NCI-H146 (cell line): Measurements from ENCODE around the gene OVOL1.

Experiments used
- DNase-seq: peaks from one replicate; lab custom pipeline; 2025; lab: John Stamatoyannopoulos, UW

Gene OVOL1

DNA sequence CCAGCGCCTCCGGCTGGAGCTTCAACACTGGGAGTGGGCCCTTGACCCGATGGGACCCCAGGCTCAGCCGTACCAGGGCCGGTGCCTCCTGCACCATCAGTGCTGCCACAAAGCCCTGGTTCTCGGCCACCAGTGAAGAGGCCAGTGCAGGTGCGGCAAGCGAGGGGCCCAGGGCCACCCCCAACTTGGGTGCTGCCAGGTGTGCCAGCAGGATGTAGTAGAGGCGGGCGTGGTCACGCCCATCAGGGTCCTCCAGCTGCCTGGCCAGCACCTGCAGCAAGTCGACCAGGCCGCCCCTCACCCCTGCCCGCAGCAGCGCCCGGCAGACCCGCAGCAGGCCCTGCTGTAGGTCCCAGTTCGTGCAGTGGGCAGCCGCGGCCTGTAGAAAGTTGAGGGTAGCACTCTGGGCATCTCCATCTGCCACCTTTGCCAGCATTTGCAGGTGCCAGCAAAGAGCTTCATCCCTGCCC is 8.4 kb upstream of the OVOL1 start:
- DNase-seq = no peak

DNA sequence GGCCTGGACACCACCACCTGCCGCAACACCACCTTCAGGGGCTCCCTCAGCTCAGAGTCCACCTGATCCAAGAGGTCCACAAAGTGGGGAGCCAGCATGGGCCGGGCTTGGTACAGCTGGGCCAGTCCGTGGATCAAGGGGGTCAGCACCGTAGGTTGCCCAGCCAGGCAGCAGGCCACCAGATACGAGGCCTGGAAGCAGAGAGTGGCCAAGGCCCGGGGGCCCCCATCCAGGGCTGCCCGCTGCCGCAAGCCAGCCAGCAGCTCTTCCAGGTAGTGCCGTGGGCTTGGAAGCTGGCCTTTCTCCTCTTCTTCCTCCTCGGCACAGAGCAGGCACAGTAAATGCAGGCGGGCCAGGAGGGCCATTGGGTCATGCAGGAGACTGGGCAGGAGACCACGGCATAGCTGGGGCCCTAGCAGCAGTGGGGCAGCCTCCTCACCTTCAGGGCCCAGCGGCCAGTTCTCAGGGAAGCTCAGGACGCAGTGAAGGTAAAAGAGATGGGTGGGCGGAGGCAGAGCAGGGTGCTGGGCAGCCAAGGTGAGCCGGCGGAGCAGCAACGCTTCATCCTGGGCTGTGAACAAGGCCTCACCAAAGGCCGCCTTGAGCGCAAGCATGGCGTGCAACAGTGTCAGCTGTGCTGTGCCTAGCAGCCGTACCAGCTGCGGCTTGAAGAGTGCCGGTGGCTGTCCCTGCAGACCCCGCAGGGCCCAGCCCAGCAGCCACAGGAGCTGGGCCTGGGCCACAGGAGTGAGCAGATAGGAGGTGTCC is 7.8 kb upstream of the OVOL1 start:
- no peak for DNase-seq

DNA sequence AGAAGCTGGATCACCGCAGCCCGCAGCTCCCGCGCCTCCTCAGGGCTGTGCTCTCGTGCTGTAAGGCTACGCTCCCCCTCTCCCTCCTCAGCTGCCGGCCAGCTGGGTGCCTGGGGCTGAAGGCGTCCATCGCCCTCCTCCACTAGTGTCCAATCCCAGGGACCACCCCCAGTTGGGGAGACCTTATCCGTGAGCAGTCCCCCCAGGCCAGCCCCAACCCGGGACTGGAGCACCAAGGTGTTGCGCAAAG is 7.3 kb upstream of the OVOL1 start:
- no peak for DNase-seq

- peak; percentile 40 for DNase-seq
These were observed 6.7 kb upstream of the OVOL1 start for GRCh38 chr11:65779919-65780769.

- DNase-seq = peak; percentile 60
These were observed 6.1 kb upstream of the OVOL1 start, which contains the start of gene AP5B1 for GRCh38 chr11:65780770-65781151. Gene AP5B1, minus strand, starts transcription at chr11:65780976. Its CDS starts 385 bp downstream, at chr11:65780591.

- no peak for DNase-seq
These were observed 5.5 kb upstream of the OVOL1 start for GRCh38 chr11:65781152-65781961.

GRCh38 chr11:65781962-65782815 is 4.7 kb upstream of the OVOL1 start:
- no peak for DNase-seq

- no peak for DNase-seq
These were observed 4.0 kb upstream of the OVOL1 start for GRCh38 chr11:65782816-65783228.

GRCh38 chr11:65785319-65786007 is 1.4 kb upstream of the OVOL1 start:
- no peak for DNase-seq

DNA sequence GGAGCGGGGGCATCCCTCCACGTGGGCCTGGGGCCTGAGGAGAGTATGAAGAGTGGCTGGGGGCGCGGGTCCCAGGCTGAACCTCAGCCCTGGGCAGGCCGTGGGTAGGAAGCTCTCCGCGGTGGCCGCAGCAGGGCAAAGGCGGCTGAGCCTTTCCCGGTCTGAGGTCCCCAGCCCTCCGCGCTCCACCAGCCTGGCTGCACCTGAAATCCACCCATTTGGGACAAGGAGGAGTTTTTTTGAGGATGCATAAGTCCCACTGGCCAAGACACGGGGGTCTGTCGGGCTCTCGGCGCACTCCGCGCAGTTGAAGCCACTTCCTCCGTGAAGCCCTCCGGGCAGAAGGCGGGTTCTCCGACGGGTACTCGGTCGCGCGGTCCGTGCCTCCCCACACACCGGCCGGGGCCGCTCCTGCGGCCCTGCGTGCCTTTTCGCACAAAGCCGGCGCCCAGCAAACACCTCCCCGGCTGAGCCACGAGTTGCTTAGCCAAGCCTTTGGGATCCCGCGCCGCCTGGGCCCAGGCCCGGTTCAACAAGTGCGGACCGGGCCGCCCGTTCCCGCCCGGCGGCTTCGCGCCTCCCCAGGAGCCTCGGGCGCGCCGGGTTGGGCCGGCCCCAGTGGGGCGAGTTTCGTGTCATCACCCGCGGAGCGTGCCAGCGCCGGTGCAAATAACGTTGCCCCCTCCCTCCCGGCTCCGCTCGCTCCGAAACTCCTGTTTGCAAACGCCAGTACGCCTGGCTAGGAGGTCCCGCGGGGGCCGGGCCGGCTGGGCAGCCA is 666 bp upstream of the OVOL1 start:
- DNase-seq = no peak

DNA sequence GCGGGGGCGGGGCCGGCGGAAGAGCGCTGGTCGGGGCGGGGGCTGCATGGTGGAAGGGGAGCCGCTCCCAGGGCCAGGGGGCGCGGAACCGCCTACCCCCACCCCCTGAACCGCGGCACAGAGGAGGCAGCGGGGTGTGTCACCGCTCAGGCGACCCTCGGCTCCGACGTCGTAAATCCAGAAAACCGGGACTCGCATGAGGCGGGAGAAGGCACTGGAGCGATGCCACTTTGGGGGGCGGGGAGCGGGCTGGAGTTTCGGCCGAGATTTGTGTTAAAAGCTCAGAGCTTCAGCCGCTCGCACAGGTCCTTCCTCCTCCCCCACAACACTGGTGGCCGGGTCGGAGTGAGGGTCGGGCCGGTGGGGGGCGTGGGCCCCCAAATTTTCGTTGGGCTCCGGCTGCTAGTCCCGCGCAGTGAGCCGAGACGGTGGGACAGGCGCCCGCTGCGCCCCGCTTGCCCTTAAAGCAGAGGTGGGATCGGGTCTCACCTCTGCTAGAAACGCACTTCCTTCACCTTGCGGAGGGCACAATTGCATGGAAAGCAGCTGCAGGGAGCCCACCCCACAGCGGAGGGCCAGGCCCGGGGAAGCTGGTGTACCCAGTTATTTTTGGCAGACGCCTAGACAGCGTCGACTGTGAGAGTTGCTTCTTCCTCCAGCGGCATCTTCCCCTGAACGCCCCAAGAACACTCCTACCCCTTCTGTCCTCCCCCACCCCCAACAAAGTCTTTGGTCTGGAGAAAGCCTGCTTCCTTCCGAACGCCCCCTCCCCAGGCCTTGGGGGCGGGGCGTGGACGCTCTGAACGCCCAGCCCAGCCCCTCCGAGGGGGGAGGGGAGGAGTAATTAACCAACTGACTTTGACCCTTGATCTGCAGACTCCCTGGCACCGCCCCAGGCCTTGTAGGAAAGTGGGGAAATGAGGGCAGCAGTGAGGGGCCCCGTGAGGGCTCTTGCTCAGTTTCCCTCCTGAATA is 1.1 kb downstream of the OVOL1 start:
- no peak for DNase-seq

GRCh38 chr11:65788821-65789220 is 2.0 kb downstream of the OVOL1 start:
- DNase-seq = no peak

DNA sequence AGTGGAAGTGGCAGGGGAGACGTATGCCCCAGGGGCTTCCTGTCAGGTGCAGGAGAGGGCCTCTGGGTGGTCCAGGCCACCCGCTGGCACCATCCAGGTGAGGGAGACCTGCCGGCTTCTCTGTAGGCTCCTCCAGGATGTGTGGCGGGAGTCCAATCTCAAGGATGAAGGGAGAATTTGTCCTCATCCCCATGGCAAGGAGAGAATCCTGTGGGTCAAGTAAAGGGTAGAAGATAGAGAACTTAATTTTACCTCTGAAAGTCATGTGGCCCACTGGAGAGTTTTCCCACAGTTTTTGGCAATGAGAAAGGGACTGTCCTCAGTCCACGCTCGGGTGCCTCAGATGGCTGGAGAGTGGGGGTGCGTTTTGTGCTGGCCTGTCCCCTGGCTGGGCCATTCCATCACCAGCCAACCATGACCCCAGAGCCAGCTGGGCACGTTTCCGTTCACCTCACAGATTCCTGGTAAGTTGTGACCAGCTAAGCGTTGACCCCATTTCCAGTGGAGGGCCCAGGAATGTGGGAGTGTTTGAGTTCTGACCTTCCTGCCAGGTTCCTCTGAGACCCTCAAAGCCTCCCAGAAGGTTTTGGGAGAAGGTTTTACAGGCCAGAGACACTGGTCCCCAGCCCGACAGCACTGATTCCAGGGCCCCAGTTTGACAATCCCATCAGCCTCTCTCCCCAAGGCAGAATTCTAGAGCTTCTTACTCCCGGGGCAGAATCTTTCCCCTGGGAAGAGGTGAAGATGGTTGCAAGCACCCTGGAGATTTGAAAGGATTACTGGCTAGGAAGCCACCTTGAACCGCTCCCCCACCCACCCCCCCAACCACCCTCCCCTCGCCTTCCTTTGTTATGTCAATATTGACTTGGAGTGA is 2.6 kb downstream of the OVOL1 start:
- no peak for DNase-seq

DNA sequence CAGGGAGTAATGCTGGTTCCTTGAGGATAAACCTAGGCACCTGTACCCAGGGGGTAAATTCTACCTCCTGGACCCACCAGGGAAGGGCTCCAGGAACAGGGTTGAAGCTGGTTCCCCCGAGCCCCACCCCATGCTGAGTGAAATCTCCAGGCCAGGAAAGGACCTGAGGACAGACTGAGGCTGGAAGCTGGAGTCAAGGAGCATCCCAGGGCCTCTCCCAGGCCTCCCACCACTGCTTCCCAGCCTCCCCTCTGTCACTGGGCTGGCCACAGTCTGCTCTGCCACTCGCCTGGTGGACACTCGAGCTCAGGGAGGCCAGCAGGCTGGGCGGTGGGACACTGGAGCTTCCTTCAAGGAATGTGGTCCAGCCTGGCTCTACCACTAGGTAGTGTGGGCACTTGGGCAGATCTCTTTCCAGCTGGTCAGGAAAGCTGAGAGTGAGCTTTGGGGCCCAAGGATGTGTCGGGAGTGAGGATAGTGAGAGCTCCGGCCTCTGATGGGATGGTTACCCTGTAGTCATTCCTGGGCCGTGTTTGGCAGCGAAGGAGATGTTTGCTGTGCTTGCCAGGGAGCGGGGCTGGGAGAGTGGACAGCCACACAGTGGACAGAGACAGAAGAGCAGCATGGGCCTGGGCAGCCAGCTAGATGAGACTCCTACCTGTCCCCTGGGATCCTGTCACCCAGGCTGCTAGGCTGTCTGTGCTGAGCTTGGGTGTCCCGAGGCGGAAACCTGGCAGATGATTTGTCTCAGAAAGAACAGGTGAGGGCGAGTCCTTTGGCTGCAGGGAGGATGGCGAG is 3.4 kb downstream of the OVOL1 start:
- no peak for DNase-seq

GRCh38 chr11:65790902-65791650 is 4.2 kb downstream of the OVOL1 start:
- no peak for DNase-seq

GRCh38 chr11:65791719-65792213 is 4.9 kb downstream of the OVOL1 start:
- no peak for DNase-seq
